Adrenal gland (tissue), 12 donors: Measurements from ENCODE around the gene GTPBP1. TPM values are rescaled to one million over a fixed set of nuclear protein-coding genes. Genes with fewer than 3 reads are reported as not detected.

Experiments used
- DNase-seq, 7 donors: peaks; one replicate each; pipeline ENCODE4 v3.0.0-alpha.2; 2019 to 2020
- H3K27ac ChIP-seq, 5 donors: fragments of 200-600 bp; sonication (generic) in 4 of 5; 1 replicate in 3 of 5; 2 replicates in 2 of 5; pipeline versions ENCODE4 v1.5.1 to v1.8.0; 2016 to 2020; ENCODE audit warnings: mild to moderate bottlenecking in 1 of 5
- H3K27me3 ChIP-seq: fragments of 200-600 bp; 2 replicates; pipeline ENCODE4 v1.8.0; 2021
- H3K36me3 ChIP-seq, 2 donors: fragments of 200-600 bp; replicated peaks in 1 of 2; 1 replicate in 1 of 2; 2 replicates in 1 of 2; pipeline versions ENCODE4 v1.5.1 to v1.8.0; 2018 to 2022
- H3K4me1 ChIP-seq, 2 donors: fragments of 200-600 bp; replicated peaks in 1 of 2; 1 replicate in 1 of 2; 2 replicates in 1 of 2; pipeline versions ENCODE4 v1.5.1 to v1.8.0; 2018 to 2021
- H3K4me3 ChIP-seq, 4 donors: fragments of 200-600 bp; sonication (generic) in 3 of 4; one replicate each; pipeline ENCODE4 v1.5.1; 2016 to 2018
- H3K9me3 ChIP-seq, 3 donors: fragments of 200-600 bp; sonication (generic) in 1 of 3; replicated peaks in 1 of 3; 1 replicate in 2 of 3; 2 replicates in 1 of 3; pipeline versions ENCODE4 v1.5.1 to v1.8.0; 2016 to 2021
- POLR2A ChIP-seq, 2 donors: fragments of 450-650 bp; IDR thresholded peaks; one replicate each; pipeline ENCODE4 v1.6.1; 2017; ENCODE audit warnings: antibody characterized with exemption in 2 of 2, mild to moderate bottlenecking in 2 of 2, moderate library complexity in 1 of 2
- WGBS, 4 donors: extraction: QIAGEN DNeasy Blood & Tissue Kit in 2 of 4; methylation state at CpG; one replicate each; pipeline versions ENCODE4 v1.1.5 to v1.1.7; 2013 to 2017; 5-methylcytosine and 5-hydroxymethylcytosine counted together
- intact Hi-C, 2 donors: fragments of 100-400 bp; cut with DNase I; formaldehyde crosslinking; loops; one replicate each; pipeline versions ENCODE4 v1.14.1 to v1.15.0; 2022 to 2023
- polyA plus RNA-seq, 3 donors: library from polyadenylated mRNA; stranded (reverse); fragments of 200-250 nt in 2 of 3; fragments of 350-450 nt in 1 of 3; fragmentation: Illumina TruSeq in 1 of 3; extraction: RNeasy Lipid Tissue Mini Kit (QIAGEN cat#74804) in 1 of 3; gene quantifications; one replicate each; pipeline ENCODE4 v1.2.3, GENCODE V29; 2013 to 2014
- total RNA-seq, 9 donors: library from RNA; depleted of rRNA in 4 of 9; stranded (reverse); fragments of >200 nt in 4 of 9; fragments of 120-200 nt in 1 of 9; fragmentation: NEBNext Ultra II Directional in 1 of 9; extraction: Animal tissue kit (Norgen Biotek cat#: 25700) in 1 of 9; gene quantifications; one replicate each; pipeline versions ENCODE4 v1.1.0 to v1.2.4, GENCODE V29; 2013 to 2023
- TF ChIP-seq, protein P1 (sequence below), 6 experiments: fragments of 450-650 bp in 4 of 6; fragments of 200-600 bp in 2 of 6; sonication (generic) in 1 of 6; IDR thresholded peaks; 1 replicate in 5 of 6; 2 replicates in 1 of 6; pipeline versions ENCODE4 v1.5.1 to v1.8.0; 2016 to 2021; ENCODE audit warnings: antibody characterized with exemption in 6 of 6, mild to moderate bottlenecking in 2 of 6, moderate library complexity in 1 of 6
- donor health status: healthy with polysubstance abuse.
- donor health status: Bipolar disorder and iron deficiency.
- donor health status: DM: yes; HTN: yes; CAD: no.
- donor health status: DM: no; HTN: no; CAD: no.
- donor health status: DM: no; HTN: no; CAD: no.
- donor health status: DM: yes; HTN: yes; CAD: no.

GTPBP1 gene
- total and polyA plus RNA-seq, 12 donors: 14.0 to 56.9 (median 37.0) TPM

DNA sequence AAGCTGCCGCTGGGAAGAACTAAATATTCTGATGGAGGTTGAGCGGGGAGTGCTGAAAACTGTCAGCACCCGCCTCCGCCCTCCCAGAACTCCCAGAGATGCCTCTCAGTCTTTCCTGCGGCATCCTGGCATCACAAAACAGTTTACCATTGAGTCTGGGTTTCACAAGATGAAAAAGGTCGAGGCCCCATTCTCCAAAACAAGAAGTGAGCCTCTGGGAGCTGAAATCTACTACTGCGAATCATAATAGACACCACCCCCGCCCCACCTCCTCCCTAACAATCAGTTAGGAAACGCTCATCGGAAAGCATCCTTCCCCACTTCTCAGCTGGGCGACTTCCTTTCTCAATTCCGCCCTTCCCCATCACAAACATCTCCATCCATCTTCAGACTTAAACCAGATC is 49.0 kb downstream of the GTPBP1 start:
- intact Hi-C loops: no loop called here
- Histone ChIP-seq H3K4me3 (peak overlapping the region in 2 of 4 donors; percentile 27 to 82), H3K4me1 (peaks cover 25 to 33% of the 10 kb centered on the region in 2 donors), H3K36me3 (peaks cover 0 to 31% of the 10 kb centered on the region in 2 donors), H3K27me3 (no peaks in the 10 kb centered on the region), H3K27ac (peak overlapping the region; percentile 85 to 100 (median 94)), H3K9me3 (no peaks in the 10 kb centered on the region)
- TF ChIP-seq POLR2A (IDR thresholded peaks at IDR 0.05): no peak
- TF ChIP-seq, protein P1, sequence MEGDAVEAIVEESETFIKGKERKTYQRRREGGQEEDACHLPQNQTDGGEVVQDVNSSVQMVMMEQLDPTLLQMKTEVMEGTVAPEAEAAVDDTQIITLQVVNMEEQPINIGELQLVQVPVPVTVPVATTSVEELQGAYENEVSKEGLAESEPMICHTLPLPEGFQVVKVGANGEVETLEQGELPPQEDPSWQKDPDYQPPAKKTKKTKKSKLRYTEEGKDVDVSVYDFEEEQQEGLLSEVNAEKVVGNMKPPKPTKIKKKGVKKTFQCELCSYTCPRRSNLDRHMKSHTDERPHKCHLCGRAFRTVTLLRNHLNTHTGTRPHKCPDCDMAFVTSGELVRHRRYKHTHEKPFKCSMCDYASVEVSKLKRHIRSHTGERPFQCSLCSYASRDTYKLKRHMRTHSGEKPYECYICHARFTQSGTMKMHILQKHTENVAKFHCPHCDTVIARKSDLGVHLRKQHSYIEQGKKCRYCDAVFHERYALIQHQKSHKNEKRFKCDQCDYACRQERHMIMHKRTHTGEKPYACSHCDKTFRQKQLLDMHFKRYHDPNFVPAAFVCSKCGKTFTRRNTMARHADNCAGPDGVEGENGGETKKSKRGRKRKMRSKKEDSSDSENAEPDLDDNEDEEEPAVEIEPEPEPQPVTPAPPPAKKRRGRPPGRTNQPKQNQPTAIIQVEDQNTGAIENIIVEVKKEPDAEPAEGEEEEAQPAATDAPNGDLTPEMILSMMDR (IDR thresholded peaks at IDR 0.05): no peak
- peak in 5 of 7 donors; percentile 53 to 81 (median 58) for DNase-seq
- 21 to 32% (median 29%) methylated on average over 12 of the region's 12 CpGs for WGBS, 4 donors

DNA sequence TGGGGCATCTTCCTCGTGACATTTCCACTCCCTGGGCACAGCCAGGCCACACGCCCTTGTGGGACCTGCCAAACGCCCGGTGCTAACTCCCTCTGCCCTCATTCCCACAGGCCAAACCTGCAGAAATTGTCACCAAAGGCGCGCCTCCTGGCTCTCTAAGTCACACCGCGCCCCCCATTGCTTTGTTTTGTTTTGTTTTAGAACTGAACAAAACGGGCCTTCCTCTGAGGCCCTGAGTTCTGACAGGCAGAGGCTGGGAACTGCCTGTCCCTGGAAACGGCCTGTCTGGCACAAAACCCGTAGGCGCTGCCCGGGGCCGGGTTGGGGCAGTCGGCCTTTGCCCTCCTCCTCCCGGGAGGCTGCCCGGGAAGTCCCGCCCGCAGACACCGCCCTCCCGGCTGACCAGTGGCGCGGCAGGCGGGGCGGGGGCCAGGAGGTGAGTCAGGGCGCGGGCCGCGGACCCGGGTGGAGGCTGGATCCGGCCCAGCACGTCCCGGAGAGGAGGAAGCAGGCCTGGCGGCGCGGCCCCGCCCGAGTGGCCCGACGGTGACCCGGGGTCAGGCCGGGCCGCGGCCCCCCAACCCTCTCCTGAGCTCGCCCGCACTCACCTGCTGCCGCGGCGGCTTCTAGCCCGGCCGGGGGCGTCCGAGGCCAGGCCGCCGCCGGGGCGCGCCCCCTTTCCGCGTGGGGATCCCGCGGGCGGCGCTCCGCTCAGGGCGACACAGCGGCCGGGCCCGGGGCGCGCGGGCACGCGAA is 49.6 kb downstream of the GTPBP1 start:
- 0 to 2% (median 1%) methylated on average over 19 to 74 of the region's 74 CpGs for WGBS, 4 donors
- TF ChIP-seq, protein P1 (IDR thresholded peaks at IDR 0.05): no peak
- peak; percentile 59 to 72 for TF ChIP-seq POLR2A (IDR thresholded peaks at IDR 0.05)
- DNase-seq: peak; percentile 93 to 97 (median 95)
- no peaks in the 10 kb centered on the region for H3K9me3 ChIP-seq
- no peaks in the 10 kb centered on the region for H3K27me3 ChIP-seq
- H3K36me3 ChIP-seq: peaks cover 0 to 25% of the 10 kb centered on the region in 2 donors
- intact Hi-C loops: no loop called here
- peak overlapping the region in 2 of 4 donors; percentile 27 to 82 for H3K4me3 ChIP-seq
- H3K27ac ChIP-seq: peak overlapping the region; percentile 85 to 100 (median 94)
- H3K4me1 ChIP-seq: peaks cover 25 to 33% of the 10 kb centered on the region in 2 donors

DNA sequence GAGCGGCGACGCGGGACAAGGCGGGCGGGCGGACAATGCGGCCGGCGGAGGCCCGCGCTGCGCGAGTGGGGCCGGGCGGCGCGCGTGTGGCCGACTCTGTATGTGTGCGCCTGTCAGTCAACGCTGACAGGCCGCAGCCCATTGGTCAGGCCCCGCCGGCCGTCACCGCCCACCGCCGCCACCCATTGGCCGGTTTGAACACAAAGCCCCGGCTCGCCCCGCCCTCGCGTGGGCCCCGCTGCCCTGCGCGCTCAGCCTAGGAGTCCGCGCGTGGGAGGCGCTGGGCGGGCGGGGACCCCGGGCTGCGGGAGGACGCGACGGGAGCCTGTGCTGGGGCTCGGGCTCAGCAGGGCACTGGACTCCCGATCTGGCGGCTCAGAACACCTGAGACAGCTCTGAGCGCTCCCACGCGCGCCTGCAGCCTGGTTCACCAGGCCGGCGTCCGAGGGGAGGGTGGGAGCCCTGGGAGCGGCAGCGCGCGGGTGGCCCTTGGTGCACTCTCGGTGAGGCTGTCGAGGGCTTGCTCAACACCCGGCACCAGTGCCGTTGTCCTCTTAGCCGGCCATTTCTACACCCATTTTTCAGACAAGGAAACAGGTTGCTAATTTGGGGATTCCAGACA is 50.3 kb downstream of the GTPBP1 start, which contains the start of gene SUN2:
SUN2 (minus strand) TSS at position 88 of the 622 bp plus-strand sequence. CDS start 3,370 bp downstream, outside the sequence.
- Histone ChIP-seq H3K4me1 (peaks cover 25 to 33% of the 10 kb centered on the region in 2 donors), H3K27ac (peak within 1 kb of the TSS; percentile 85 to 100 (median 94)), H3K36me3 (peaks cover 0 to 18% of the 10 kb centered on the region in 2 donors), H3K4me3 (peak within 1 kb of the TSS in 2 of 4 donors; percentile 42 to 82), H3K27me3 (no peaks in the 10 kb centered on the region), H3K9me3 (no peaks in the 10 kb centered on the region)
- 0 to 5% (median 1%) methylated on average over 1 to 66 of the region's 68 CpGs for WGBS, 4 donors
- peak; percentile 92 to 97 (median 93) for DNase-seq
- intact Hi-C loops: no loop called here
- TF ChIP-seq, protein P1 (IDR thresholded peaks at IDR 0.05): no peak
- peak in 1 of 2 donors; percentile 48 for TF ChIP-seq POLR2A (IDR thresholded peaks at IDR 0.05)
